ENCODE data around the gene CELF1. TPM values are rescaled to one million over a fixed set of nuclear protein-coding genes. Genes with fewer than 3 reads are reported as not detected.

Gene CELF1
- total and polyA plus RNA-seq, 2 donors (not counting 1 experiment from before 2014, with no cell fraction given), result 52.0 to 153 TPM

DNA sequence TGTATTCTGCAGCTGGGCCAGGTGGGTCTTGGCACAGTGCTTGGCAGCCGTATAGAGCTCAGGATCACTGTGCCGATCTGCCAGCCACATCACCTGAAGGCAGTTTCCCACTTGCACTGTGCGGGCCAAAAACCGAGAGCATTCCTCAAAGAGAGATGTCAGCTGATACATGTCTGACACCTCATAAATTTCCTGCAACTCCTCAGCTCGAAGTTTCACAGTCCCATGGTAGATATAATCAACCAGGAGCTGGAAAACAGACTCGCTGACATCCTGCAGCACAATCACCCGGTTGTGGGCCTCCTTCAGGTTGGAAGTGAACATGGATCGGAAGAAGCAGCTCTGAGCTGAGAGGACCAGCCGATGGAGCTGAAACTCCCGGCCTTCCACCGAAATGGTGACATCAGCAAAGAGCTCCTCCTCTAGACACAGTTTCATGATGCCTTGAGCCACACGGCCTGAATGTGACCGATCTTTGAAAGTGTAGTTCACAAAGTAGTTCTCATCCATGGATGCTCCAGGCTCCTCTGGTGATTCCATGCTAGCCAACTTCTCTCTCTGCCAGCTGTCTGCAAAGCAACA is 24.6 kb upstream of the CELF1 start:
- H3K4me1 ChIP-seq (ENCODE audit: control insufficient read depth in 2 of 2, insufficient read depth in 2 of 2, low read length in 2 of 2), result peaks cover 25 to 26% of the 10 kb centered on the region in 2 donors
- H3K4me3 Mint-ChIP-seq, result peak overlapping the region; percentile 96
- no peaks in the 10 kb centered on the region for H3K27me3 Mint-ChIP-seq
- no peaks in the 10 kb centered on the region for H3K9me3 Mint-ChIP-seq (ENCODE audit: insufficient read depth)
- peaks cover 9% of the 10 kb centered on the region for H4K20me1 ChIP-seq (ENCODE audit: control insufficient read depth, insufficient read depth, low read length, poor library complexity, severe bottlenecking)
- peaks cover 62% of the 10 kb centered on the region for H3K79me2 ChIP-seq (ENCODE audit: control insufficient read depth, insufficient read depth, low read length)
- H3K4me2 ChIP-seq (replicated peaks; ENCODE audit: low read depth, low read length, poor library complexity, severe bottlenecking), result peak overlapping the region; percentile 85
- H3K9ac ChIP-seq (ENCODE audit: low read length), result peak overlapping the region; percentile 81
- no peaks in the 10 kb centered on the region for H3K27me3 ChIP-seq (replicated peaks in 1 of 4; ENCODE audit: control extremely low read depth in 1 of 4, control insufficient read depth in 3 of 4, insufficient read depth in 4 of 4, low read length in 3 of 4)
- H3K36me3 ChIP-seq (replicated peaks in 1 of 2; ENCODE audit: control extremely low read depth in 1 of 2, control insufficient read depth in 1 of 2, extremely low read depth in 1 of 2, insufficient read depth in 2 of 2, low read length in 1 of 2), result peaks cover 0 to 52% of the 10 kb centered on the region in 2 experiments
- 92% methylated on average over 13 of the region's 13 CpGs for WGBS (ENCODE audit: insufficient coverage)
- peak overlapping the region; percentile 41 for H3K27ac Mint-ChIP-seq
- peaks cover 36% of the 10 kb centered on the region for H3K4me1 Mint-ChIP-seq
- ChIA-PET CTCF (interaction anchor here (0.5 to 2.2 kb wide), 4 partner anchors 12 to 287 kb away, joined by 3 to 7 read pairs (median 4); partner anchors contain the start of genes AGBL2 and PTPMT1), POLR2A (interaction anchor here (1.9 kb wide), 1 partner anchor 18 kb away, joined by 6 read pairs; no protein-coding TSS in a partner anchor)
- H3K27ac ChIP-seq (ENCODE audit: low read length in 2 of 2), result no peak overlapping the region
- peak overlapping the region; percentile 90 for H2AFZ ChIP-seq (ENCODE audit: insufficient read depth, low read depth, low read length, poor library complexity, severe bottlenecking)
- DNase-seq, result no peak
- TF ChIP-seq EZH2 (IDR thresholded peaks at IDR 0.05; ENCODE audit: borderline replicate concordance, insufficient read depth, low read depth, low read length, poor library complexity, severe bottlenecking), result no peak
- TF ChIP-seq, protein P1, sequence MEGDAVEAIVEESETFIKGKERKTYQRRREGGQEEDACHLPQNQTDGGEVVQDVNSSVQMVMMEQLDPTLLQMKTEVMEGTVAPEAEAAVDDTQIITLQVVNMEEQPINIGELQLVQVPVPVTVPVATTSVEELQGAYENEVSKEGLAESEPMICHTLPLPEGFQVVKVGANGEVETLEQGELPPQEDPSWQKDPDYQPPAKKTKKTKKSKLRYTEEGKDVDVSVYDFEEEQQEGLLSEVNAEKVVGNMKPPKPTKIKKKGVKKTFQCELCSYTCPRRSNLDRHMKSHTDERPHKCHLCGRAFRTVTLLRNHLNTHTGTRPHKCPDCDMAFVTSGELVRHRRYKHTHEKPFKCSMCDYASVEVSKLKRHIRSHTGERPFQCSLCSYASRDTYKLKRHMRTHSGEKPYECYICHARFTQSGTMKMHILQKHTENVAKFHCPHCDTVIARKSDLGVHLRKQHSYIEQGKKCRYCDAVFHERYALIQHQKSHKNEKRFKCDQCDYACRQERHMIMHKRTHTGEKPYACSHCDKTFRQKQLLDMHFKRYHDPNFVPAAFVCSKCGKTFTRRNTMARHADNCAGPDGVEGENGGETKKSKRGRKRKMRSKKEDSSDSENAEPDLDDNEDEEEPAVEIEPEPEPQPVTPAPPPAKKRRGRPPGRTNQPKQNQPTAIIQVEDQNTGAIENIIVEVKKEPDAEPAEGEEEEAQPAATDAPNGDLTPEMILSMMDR (IDR thresholded peaks at IDR 0.05), result no peak
- H3K4me3 ChIP-seq (ENCODE audit: control extremely low read depth in 1 of 5, extremely low read depth in 1 of 5, insufficient read depth in 1 of 5, low read depth in 2 of 5, low read length in 4 of 5), result peak overlapping the region in 2 of 5 experiments; percentile 87 to 91
- intact Hi-C loops (cut with micrococcal nuclease), result loop anchor here (1.0 to 5.0 kb wide), 4 partner anchors 13 to 310 kb away; partner anchors contain the start of genes FNBP4, MTCH2 and PTPMT1
- no peak for ATAC-seq (ENCODE audit: low read depth)
- no peaks in the 10 kb centered on the region for H3K9me3 ChIP-seq (ENCODE audit: control extremely low read depth in 1 of 3, control insufficient read depth in 2 of 3, insufficient read depth in 1 of 3, low read length in 2 of 3)

DNA sequence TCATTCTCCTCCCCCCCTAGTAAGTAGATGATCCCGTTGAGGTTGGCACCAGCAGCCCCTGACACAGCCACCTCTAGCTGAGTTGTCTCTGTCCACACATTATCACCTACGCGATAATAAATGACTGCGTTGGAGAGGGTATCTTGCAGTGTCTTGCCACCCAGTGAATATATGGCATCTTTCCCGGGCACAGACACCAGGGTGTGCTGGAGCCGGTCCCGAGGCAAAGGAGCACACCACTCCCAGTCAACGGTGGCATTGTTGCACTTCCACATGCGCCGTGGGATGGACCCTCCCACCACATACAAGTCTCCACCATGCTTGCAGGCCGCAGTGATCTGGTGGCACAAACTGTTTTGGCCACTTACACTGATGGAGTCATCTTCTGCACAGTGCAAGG is 20.4 kb upstream of the CELF1 start:
- H3K4me1 Mint-ChIP-seq, result peaks cover 18% of the 10 kb centered on the region
- intact Hi-C loops (cut with micrococcal nuclease), result no loop called here

More for the DNA sequence above, 20.4 kb upstream of the CELF1 start:
- Histone ChIP-seq H2AFZ (ENCODE audit: insufficient read depth, low read depth, low read length, poor library complexity, severe bottlenecking) (no peak overlapping the region), H3K4me1 (ENCODE audit: control insufficient read depth in 2 of 2, insufficient read depth in 2 of 2, low read length in 2 of 2) (peaks cover 13% of the 10 kb centered on the region in 2 donors), H3K4me2 (replicated peaks; ENCODE audit: low read depth, low read length, poor library complexity, severe bottlenecking) (no peak overlapping the region), H3K79me2 (ENCODE audit: control insufficient read depth, insufficient read depth, low read length) (peaks cover 54% of the 10 kb centered on the region), H3K9me3 (ENCODE audit: control extremely low read depth in 1 of 3, control insufficient read depth in 2 of 3, insufficient read depth in 1 of 3, low read length in 2 of 3) (no peaks in the 10 kb centered on the region), H4K20me1 (ENCODE audit: control insufficient read depth, insufficient read depth, low read length, poor library complexity, severe bottlenecking) (peaks cover 7% of the 10 kb centered on the region), H3K27me3 (replicated peaks in 1 of 4; ENCODE audit: control extremely low read depth in 1 of 4, control insufficient read depth in 3 of 4, insufficient read depth in 4 of 4, low read length in 3 of 4) (no peaks in the 10 kb centered on the region), H3K4me3 (ENCODE audit: control extremely low read depth in 1 of 5, extremely low read depth in 1 of 5, insufficient read depth in 1 of 5, low read depth in 2 of 5, low read length in 4 of 5) (no peak overlapping the region), H3K36me3 (replicated peaks in 1 of 2; ENCODE audit: control extremely low read depth in 1 of 2, control insufficient read depth in 1 of 2, extremely low read depth in 1 of 2, insufficient read depth in 2 of 2, low read length in 1 of 2) (peaks cover 0 to 59% of the 10 kb centered on the region in 2 experiments), H3K9ac (ENCODE audit: low read length) (no peak overlapping the region), H3K27ac (ENCODE audit: low read length in 2 of 2) (no peak overlapping the region)
- WGBS (ENCODE audit: insufficient coverage), result 94% methylated on average over 11 of the region's 11 CpGs
- no peak for ATAC-seq (ENCODE audit: low read depth)
- H3K4me3 Mint-ChIP-seq, result no peak overlapping the region
- H3K9me3 Mint-ChIP-seq (ENCODE audit: insufficient read depth), result no peaks in the 10 kb centered on the region
- H3K27me3 Mint-ChIP-seq, result no peaks in the 10 kb centered on the region
- TF ChIP-seq, protein P1 (IDR thresholded peaks at IDR 0.05), result no peak
- no peak for TF ChIP-seq EZH2 (IDR thresholded peaks at IDR 0.05; ENCODE audit: borderline replicate concordance, insufficient read depth, low read depth, low read length, poor library complexity, severe bottlenecking)
- DNase-seq, result no peak
- ChIA-PET CTCF (no interaction called here), POLR2A (no interaction called here)
- H3K27ac Mint-ChIP-seq, result no peak overlapping the region
